GM12878 (cell line): ENCODE measurements around the gene MAMDC2. TPM values are rescaled to one million over a fixed set of nuclear protein-coding genes. Genes with fewer than 3 reads are reported as not detected.

ENCODE experiments used
- ATAC-seq: fragments of 200-7000 bp; cut with Tn5 transposase; 3 replicates; pipeline ENCODE4 v1.9.1; 2020; ENCODE audit warnings: mild to moderate bottlenecking, moderate library complexity
- BruUV-seq: library from RNA; stranded (reverse); fragments of 400-500 nt; replicated peaks from 2 replicates; lab custom pipeline; 2021; lab: Mats Ljungman, UMichigan
- CTCF ChIA-PET: fragments of 300-600 bp; sonication (Branson Sonifier 250); formaldehyde crosslinking; extraction: SDS; loops from one replicate; lab custom pipeline; 2021; ENCODE audit warnings: inconsistent platforms; lab: Yijun Ruan, JAX
- POLR2A ChIA-PET: fragments of 350-600 bp; formaldehyde crosslinking; extraction: SDS; loops from one replicate; lab custom pipeline; 2021; ENCODE audit warnings: inconsistent platforms; lab: Charles Lee
- RAD21 ChIA-PET: fragments of 300-600 bp; sonication (Branson Sonifier 250); formaldehyde crosslinking; loops from one replicate; lab custom pipeline; 2023; ENCODE audit warnings: antibody characterized with exemption; ENCODE audit not compliant: unreplicated experiment; lab: Charles Lee
- SMC1A ChIA-PET: fragments of 300-600 bp; sonication (Branson Sonifier 250); formaldehyde crosslinking; loops from one replicate; lab custom pipeline; 2023; ENCODE audit not compliant: unreplicated experiment, uncharacterized antibody; lab: Charles Lee
- DNase-seq: peaks from one replicate; pipeline ENCODE4 v3.0.0-alpha.2; 2011; ENCODE audit warnings: low read depth, low spot score
- FAIRE-seq: peaks from 3 replicates; lab custom pipeline; 2011; peaks lifted over from hg19 to GRCh38; lab: Jason Lieb, UNC
- H2AFZ ChIP-seq: 2 replicates; pipeline ENCODE4 v1.6.0; 2011; ENCODE audit warnings: low read depth, low read length, control low read depth; ENCODE audit not compliant: control insufficient read depth
- H3K27ac ChIP-seq: 2 replicates; pipeline ENCODE4 v1.5.1; 2011; ENCODE audit warnings: control low read depth; ENCODE audit not compliant: control insufficient read depth, insufficient read depth
- H3K27me3 ChIP-seq, 2 experiments: replicated peaks in 1 of 2; 2 replicates each; pipeline versions ENCODE4 v1.6.0 to v1.6.1; 2011; ENCODE audit warnings: low read length in 1 of 2; ENCODE audit not compliant: control insufficient read depth in 2 of 2, insufficient read depth in 2 of 2
- H3K36me3 ChIP-seq, 2 experiments: 2 replicates each; pipeline ENCODE4 v1.5.1; 2011; ENCODE audit warnings: low read length in 1 of 2; ENCODE audit not compliant: control insufficient read depth in 2 of 2, insufficient read depth in 2 of 2
- H3K4me1 ChIP-seq: 2 replicates; pipeline ENCODE4 v1.6.1; 2011; ENCODE audit warnings: mild to moderate bottlenecking, low read length, moderate library complexity, mixed read lengths; ENCODE audit not compliant: control insufficient read depth, insufficient read depth
- H3K4me2 ChIP-seq: 2 replicates; pipeline ENCODE4 v1.6.0; 2011; ENCODE audit warnings: control low read depth; ENCODE audit not compliant: control insufficient read depth, insufficient read depth
- H3K4me3 ChIP-seq: fragments of 200-600 bp; sonication (generic); 2 replicates; pipeline ENCODE4 v1.5.1; 2016
- H3K79me2 ChIP-seq: 2 replicates; pipeline ENCODE4 v1.6.0; 2011; ENCODE audit warnings: low read length; ENCODE audit not compliant: control insufficient read depth, insufficient read depth
- H3K9ac ChIP-seq: 2 replicates; pipeline ENCODE4 v1.8.0; 2011; ENCODE audit warnings: low read length, control low read depth, mixed read lengths; ENCODE audit not compliant: control insufficient read depth, insufficient read depth
- H3K9me3 ChIP-seq: replicated peaks from 3 replicates; pipeline ENCODE4 v1.5.1; 2011; ENCODE audit warnings: mild to moderate bottlenecking, low read length; ENCODE audit not compliant: control insufficient read depth, insufficient read depth
- H4K20me1 ChIP-seq: 2 replicates; pipeline ENCODE4 v1.6.0; 2011; ENCODE audit not compliant: control insufficient read depth, insufficient read depth
- CHD1 ChIP-seq: IDR thresholded peaks from 2 replicates; pipeline ENCODE4 v1.6.1; 2012; ENCODE audit warnings: low read depth, low read length, improper control_type of control experiment
- CHD2 ChIP-seq: IDR thresholded peaks from 2 replicates; pipeline ENCODE4 v1.6.1; 2011; ENCODE audit warnings: low read depth, low read length, improper control_type of control experiment, borderline replicate concordance
- NRF1 ChIP-seq: conservative IDR thresholded peaks from 2 replicates; pipeline ENCODE4 v1.6.1; 2011; ENCODE audit warnings: mild to moderate bottlenecking, low read depth, low read length, improper control_type of control experiment
- SMAD1 ChIP-seq: fragments of 450-650 bp; IDR thresholded peaks from 2 replicates; pipeline ENCODE4 v1.6.1; 2018; ENCODE audit warnings: mild to moderate bottlenecking, low read depth; ENCODE audit not compliant: partially characterized antibody
- TARDBP ChIP-seq: IDR thresholded peaks from 2 replicates; pipeline ENCODE4 v1.6.1; 2016; ENCODE audit warnings: borderline replicate concordance
- ZNF217 ChIP-seq: fragments of 450-650 bp; IDR thresholded peaks from 2 replicates; pipeline ENCODE4 v1.6.1; 2017; ENCODE audit warnings: antibody characterized with exemption, mild to moderate bottlenecking
- WGBS: methylation state at CpG from one replicate; pipeline ENCODE4 v1.1.6; 2016; ENCODE audit warnings: low lambda C conversion rate; ENCODE audit not compliant: insufficient replicate concordance, insufficient coverage; ENCODE audit errors: missing lambda C conversion rate; 5-methylcytosine and 5-hydroxymethylcytosine counted together
- in situ Hi-C: fragments of 300-500 bp; cut with MboI; formaldehyde crosslinking; loops from 9 replicates; pipeline ENCODE4 v1.14.3; 2018; ENCODE audit warnings: mixed read lengths
- intact Hi-C: fragments of 100-400 bp; cut with micrococcal nuclease; formaldehyde crosslinking; loops from one replicate; pipeline ENCODE4 v1.14.2; 2022; ENCODE audit not compliant: unreplicated experiment
- polyA plus RNA-seq, 11 experiments: library from polyadenylated mRNA; depleted of rRNA in 4 of 11; unstranded in 6 of 11; stranded (reverse) in 5 of 11; fragments of >200 nt; fragmentation: Nextera tagmentation in 4 of 11; fragmentation: Illumina TruSeq in 1 of 11; extraction: Ambion mirVana in 4 of 11; extraction: Trizol in 1 of 11; gene quantifications; 1 replicate in 1 of 11; 2 replicates in 10 of 11; pipeline versions ENCODE4 v1.2.1 to v1.2.3, GENCODE V29; 2011 to 2016; ENCODE audit warnings: inconsistent platforms in 2 of 11, missing spikeins in 2 of 11, low read depth in 1 of 11
- total RNA-seq, 4 experiments: library from RNA; depleted of rRNA in 3 of 4; stranded (reverse); fragments of >200 nt in 3 of 4; fragmentation: Illumina TruSeq in 1 of 4; extraction: Trizol in 1 of 4; gene quantifications; 2 replicates each; pipeline versions ENCODE4 v1.2.1 to v1.2.3, GENCODE V29; 2013 to 2021
- TF ChIP-seq, protein P1 (sequence below): fragments of 450-650 bp; formaldehyde crosslinking; IDR thresholded peaks from 2 replicates; pipeline ENCODE4 v1.4.0; 2022; ENCODE audit warnings: mild to moderate bottlenecking, moderate library complexity
- TF ChIP-seq, protein P2 (sequence below): IDR thresholded peaks from 2 replicates; pipeline ENCODE4 v1.6.1; 2011; ENCODE audit warnings: low read depth, mild to moderate bottlenecking, low read length, moderate library complexity, borderline replicate concordance; ENCODE audit errors: extremely low read depth

The MAMDC2 gene
- total and polyA plus RNA-seq, 10 of the 15 experiments (the other 5 are each of a cell fraction or from before 2014, with no cell fraction given): 0.01 to 0.09 TPM; not detected in 8

DNA sequence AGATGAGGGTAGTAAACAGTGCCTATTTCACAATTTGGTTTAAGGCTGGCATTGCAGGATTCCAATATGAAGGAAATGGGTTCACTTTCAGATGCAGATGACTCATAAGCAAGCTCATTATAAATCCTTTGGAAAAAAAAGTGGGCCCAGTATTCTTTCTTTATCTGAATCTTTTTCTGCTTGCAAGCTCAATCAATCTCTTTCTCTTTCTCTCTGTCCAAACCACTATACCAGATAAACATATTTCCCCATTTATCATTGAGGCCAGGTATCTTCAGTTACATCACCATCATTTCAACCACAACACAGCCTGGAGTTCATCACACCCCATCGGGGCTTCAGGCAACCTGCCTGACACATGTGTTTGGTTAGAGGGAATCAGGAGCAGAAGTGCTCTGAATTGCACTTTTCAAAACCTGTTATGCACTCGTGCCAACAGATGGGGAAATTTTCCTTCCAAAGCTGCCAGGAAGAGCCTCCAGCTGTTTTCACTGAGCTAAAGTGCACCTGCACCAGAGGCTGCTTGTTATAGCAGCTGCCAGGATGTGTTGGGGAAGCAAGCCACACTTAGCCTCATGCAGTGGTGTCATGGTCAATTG is 30.0 kb upstream of the MAMDC2 start:
- SMC1A ChIA-PET: interaction anchor here (0.6 to 0.7 kb wide), 2 partner anchors 59 to 116 kb away, joined by 3 read pairs; no protein-coding TSS in a partner anchor

More for the DNA sequence above, 30.0 kb upstream of the MAMDC2 start:
- ChIA-PET RAD21 (no interaction called here), POLR2A (no interaction called here)
- Histone ChIP-seq H3K4me2 (no peak overlapping the region), H2AFZ (no peak overlapping the region)
- no peak for ATAC-seq
- DNase-seq: no peak
- TF ChIP-seq, protein P1, sequence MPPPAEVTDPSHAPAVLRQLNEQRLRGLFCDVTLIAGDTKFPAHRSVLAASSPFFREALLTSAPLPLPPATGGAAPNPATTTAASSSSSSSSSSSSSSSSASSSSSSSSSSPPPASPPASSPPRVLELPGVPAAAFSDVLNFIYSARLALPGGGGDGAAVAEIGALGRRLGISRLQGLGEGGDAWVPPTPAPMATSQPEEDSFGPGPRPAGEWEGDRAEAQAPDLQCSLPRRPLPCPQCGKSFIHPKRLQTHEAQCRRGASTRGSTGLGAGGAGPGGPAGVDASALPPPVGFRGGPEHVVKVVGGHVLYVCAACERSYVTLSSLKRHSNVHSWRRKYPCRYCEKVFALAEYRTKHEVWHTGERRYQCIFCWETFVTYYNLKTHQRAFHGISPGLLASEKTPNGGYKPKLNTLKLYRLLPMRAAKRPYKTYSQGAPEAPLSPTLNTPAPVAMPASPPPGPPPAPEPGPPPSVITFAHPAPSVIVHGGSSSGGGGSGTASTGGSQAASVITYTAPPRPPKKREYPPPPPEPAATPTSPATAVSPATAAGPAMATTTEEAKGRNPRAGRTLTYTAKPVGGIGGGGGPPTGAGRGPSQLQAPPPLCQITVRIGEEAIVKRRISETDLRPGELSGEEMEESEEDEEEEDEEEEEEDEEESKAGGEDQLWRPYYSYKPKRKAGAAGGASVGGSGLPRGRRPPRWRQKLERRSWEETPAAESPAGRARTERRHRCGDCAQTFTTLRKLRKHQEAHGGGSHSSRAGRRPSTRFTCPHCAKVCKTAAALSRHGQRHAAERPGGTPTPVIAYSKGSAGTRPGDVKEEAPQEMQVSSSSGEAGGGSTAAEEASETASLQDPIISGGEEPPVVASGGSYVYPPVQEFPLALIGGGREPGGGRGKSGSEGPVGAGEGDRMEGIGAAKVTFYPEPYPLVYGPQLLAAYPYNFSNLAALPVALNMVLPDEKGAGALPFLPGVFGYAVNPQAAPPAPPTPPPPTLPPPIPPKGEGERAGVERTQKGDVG (CRISPR knock-in tag): no peak
- TF ChIP-seq, protein P2, sequence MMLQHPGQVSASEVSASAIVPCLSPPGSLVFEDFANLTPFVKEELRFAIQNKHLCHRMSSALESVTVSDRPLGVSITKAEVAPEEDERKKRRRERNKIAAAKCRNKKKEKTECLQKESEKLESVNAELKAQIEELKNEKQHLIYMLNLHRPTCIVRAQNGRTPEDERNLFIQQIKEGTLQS: no peak
- no peak for TF ChIP-seq ZNF217
- TF ChIP-seq NRF1: no peak
- no peak for TF ChIP-seq TARDBP
- no peak for TF ChIP-seq CHD2
- TF ChIP-seq SMAD1: no peak
- no peak for TF ChIP-seq CHD1
- TF ChIP-seq, all 136 proteins: peak for 0
- intact Hi-C loops: no loop called here
- CTCF ChIA-PET: no interaction called here
- whole genome bisulfite sequencing: 0% methylated on average over 2 of the region's 2 CpGs
- Histone ChIP-seq H4K20me1 (no peaks in the 10 kb centered on the region), H3K4me3 (no peak overlapping the region), H3K4me1 (no peaks in the 10 kb centered on the region), H3K79me2 (no peaks in the 10 kb centered on the region), H3K27ac (no peak overlapping the region), H3K27me3 (no peaks in the 10 kb centered on the region), H3K9me3 (no peaks in the 10 kb centered on the region), H3K9ac (no peak overlapping the region), H3K36me3 (no peaks in the 10 kb centered on the region)
- no TSS peak for BruUV-seq
- in situ Hi-C loops: no loop called here
- no peak for FAIRE-seq
